NT2/D1 (cell line): ENCODE measurements around the gene F12.

Source experiments
- SUZ12 ChIP-seq: IDR thresholded peaks from 2 replicates; pipeline ENCODE4 v1.6.1; 2011; ENCODE audit not compliant: insufficient read length, insufficient read depth; ENCODE audit errors: extremely low read depth
- YY1 ChIP-seq: IDR thresholded peaks from 2 replicates; pipeline ENCODE4 v1.6.1; 2011; ENCODE audit not compliant: insufficient read length, insufficient read depth
- ZNF274 ChIP-seq: IDR thresholded peaks from 2 replicates; pipeline ENCODE4 v1.6.1; 2011; ENCODE audit warnings: mild to moderate bottlenecking, low read depth, low read length

DNA sequence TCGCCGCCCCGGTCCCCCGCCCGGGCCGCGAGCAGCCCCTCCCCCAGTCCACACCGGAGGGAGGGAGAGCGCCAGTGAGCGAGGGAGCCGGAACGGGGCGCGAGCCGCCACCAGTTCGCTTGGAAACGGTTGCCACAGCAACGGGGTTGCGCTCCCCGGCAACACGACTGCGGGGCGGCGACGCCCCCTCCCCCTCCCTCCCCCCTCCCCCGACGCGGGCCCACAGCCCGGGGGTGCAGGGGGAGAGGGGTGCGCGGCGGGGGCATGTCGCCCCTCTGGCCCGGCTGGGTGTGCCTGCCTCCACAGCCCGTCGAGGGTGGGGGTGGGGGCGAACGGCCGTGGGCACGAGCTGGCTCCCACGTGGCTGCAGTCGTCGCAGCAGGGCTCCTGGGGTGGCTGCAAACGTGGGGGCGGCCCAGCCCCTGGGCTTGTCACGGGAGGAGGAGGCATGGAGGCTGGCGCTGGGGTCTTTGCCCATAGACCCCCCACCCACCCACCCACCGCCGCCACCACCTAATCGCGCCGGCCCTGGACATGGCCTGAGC, 37.8 kb upstream of the F12 start:
- TF ChIP-seq ZNF274 (no peak), SUZ12 (no peak), YY1 (no peak)
